GM12801 (cell line): ENCODE data around the gene KIF5C.

Experiments
- CTCF ChIP-seq: IDR thresholded peaks from one replicate; pipeline ENCODE4 v1.5.1; 2011; ENCODE audit warnings: control low read depth; ENCODE audit not compliant: insufficient read length; ENCODE audit errors: extremely low read depth

Gene KIF5C

GRCh38 chr2:148998831-148999200 is 123.8 kb downstream of the KIF5C start:
- no peak for TF ChIP-seq CTCF

- TF ChIP-seq CTCF: no peak
Observed at GRCh38 chr2:148999451-148999921, 124.5 kb downstream of the KIF5C start.

GRCh38 chr2:149000158-149000938 is 125.3 kb downstream of the KIF5C start:
- no peak for TF ChIP-seq CTCF

- no peak for TF ChIP-seq CTCF
Observed at GRCh38 chr2:149001496-149001895, 126.5 kb downstream of the KIF5C start.

- no peak for TF ChIP-seq CTCF
Observed at GRCh38 chr2:149002378-149002890, 127.4 kb downstream of the KIF5C start.

- TF ChIP-seq CTCF: no peak
Observed at GRCh38 chr2:149002891-149003740, 128.1 kb downstream of the KIF5C start.

GRCh38 chr2:149004836-149005235 is 129.8 kb downstream of the KIF5C start:
- no peak for TF ChIP-seq CTCF
